Measurements from ENCODE around the gene MYO18B.

MYO18B gene

DNA sequence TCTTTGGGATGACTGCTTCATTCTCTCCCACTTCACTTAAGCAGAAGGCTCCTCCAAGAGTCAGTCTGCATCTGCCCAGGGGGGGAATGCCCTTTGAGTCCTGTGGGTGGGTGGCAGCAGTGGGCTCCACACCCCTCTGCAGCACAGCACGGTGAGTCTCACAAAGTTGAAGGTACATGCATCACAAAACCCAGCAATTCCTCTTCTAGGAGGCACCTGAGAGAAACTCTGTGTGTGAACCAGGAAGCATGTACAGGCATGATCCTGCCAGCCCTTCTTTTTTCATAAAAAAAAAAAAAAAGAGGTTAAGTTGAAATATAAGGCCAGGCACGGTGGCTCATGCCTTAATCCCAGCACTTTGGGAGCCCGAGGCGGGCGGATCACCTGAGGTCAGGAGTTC lies 87.2 kb downstream of the MYO18B start:
- H3K4me1 ChIP-seq, result no peaks in the 10 kb centered on the region
- no peaks in the 10 kb centered on the region for H3K9me3 ChIP-seq
- no peaks in the 10 kb centered on the region for H3K27me3 ChIP-seq
- no peak overlapping the region for H3K4me2 ChIP-seq
- H3K27ac ChIP-seq, result no peak overlapping the region
- H4K20me1 ChIP-seq, result no peaks in the 10 kb centered on the region
- H3K4me3 ChIP-seq, result no peak overlapping the region
- no peak for TF ChIP-seq Cebpa-rat (IDR thresholded peaks at IDR 0.05)
- H3K36me3 ChIP-seq, result no peaks in the 10 kb centered on the region
- no peak overlapping the region for H3K9ac ChIP-seq

DNA sequence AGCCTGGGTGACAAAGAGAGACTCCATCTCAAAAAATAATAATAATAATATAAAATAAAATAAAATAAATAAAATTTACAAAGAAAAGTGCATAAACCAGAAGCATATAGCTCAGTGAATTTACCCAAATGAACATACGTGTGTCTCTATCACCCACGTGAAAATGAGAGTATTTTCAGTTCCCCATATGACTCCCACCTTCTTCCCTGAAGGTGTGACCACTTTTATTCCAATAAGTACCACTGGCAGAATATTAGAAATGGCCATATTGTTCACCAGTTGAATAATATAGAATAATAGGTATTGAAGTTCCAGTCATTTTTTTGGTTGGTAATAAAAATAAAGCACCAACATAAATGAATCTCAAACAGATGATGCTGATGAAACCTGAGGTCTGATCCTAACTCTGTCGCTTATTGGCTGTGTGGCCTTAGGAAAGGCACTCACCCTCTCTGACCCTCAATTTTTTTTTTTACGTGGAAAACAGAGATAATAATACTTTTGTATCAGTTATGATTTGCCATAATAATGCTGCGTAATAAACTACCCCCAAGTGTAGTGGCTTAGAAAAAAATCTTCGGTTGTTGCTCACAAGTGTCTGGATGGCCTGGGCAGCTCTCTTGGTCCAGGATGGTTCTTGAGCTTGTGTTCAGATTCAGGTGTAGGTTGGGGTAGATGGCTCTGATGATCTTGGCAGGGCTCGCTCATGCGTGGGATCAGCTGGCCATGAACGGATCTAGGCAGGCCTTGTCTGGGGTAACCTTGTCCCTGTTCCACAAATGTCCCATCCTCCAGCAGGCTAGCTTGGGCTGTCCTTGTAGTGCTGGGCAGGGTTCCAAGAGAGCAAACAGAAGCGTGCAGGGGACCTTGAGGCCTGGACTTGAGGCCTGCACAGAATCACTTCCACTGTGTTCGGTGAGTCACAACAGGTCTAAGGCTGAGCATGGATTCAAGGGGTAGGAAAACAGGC lies 88.1 kb downstream of the MYO18B start:
- Histone ChIP-seq H3K9me3 (no peaks in the 10 kb centered on the region), H3K36me3 (no peaks in the 10 kb centered on the region), H3K9ac (no peak overlapping the region), H3K4me1 (no peaks in the 10 kb centered on the region), H3K4me3 (no peak overlapping the region), H3K27me3 (no peaks in the 10 kb centered on the region), H3K27ac (no peak overlapping the region), H3K4me2 (no peak overlapping the region), H4K20me1 (no peaks in the 10 kb centered on the region)
- no peak for TF ChIP-seq Cebpa-rat (IDR thresholded peaks at IDR 0.05)

DNA sequence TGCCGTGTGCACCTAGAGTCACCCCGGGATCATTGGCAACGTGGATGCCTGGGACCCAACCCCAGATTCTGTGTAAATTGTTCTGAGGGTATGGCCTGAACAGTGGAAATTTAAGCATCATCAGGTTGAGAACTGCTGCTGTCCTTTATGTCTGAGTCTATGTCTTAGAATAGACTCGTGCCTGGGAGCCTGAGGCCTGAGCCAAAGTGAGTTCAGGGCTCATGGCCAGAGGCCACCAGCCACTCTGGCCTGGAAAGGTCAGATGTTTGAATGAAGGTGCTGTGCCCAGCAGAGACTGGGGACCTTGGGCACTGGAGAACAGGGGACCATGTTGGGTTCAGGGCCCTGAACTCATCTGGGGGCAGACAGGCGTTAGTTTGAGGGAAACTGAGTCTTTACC lies 91.1 kb downstream of the MYO18B start:
- Histone ChIP-seq H3K27me3 (no peaks in the 10 kb centered on the region), H3K4me2 (no peak overlapping the region), H3K4me3 (no peak overlapping the region), H3K9me3 (no peaks in the 10 kb centered on the region), H3K27ac (no peak overlapping the region), H3K36me3 (no peaks in the 10 kb centered on the region), H4K20me1 (no peaks in the 10 kb centered on the region), H3K4me1 (no peaks in the 10 kb centered on the region), H3K9ac (no peak overlapping the region)
- no peak for TF ChIP-seq Cebpa-rat (IDR thresholded peaks at IDR 0.05)

DNA sequence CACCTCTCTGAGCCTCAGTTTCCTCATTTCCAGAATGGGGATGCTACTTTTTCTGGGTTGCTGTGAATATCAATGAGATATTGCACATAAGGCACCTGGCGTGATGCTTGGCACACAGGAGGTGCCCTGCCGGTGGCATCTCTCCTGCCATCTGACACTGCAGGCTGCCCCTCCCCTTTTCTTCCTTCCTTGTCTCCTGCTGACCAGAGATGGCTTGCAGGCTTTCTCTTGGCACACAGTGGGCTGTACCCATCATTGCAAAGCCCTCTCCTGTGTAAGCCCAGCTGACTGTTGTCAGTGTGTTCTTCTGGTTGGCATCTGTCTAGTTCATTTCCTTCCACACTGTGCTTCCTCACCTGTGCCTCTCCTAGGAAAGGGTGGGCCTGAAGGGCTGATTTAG lies 91.7 kb downstream of the MYO18B start:
- Histone ChIP-seq H3K9me3 (no peaks in the 10 kb centered on the region), H3K27me3 (no peaks in the 10 kb centered on the region), H3K27ac (no peak overlapping the region), H3K4me3 (no peak overlapping the region), H3K9ac (no peak overlapping the region), H3K4me1 (no peaks in the 10 kb centered on the region), H3K36me3 (no peaks in the 10 kb centered on the region), H4K20me1 (no peaks in the 10 kb centered on the region), H3K4me2 (no peak overlapping the region)
- no peak for TF ChIP-seq Cebpa-rat (IDR thresholded peaks at IDR 0.05)

DNA sequence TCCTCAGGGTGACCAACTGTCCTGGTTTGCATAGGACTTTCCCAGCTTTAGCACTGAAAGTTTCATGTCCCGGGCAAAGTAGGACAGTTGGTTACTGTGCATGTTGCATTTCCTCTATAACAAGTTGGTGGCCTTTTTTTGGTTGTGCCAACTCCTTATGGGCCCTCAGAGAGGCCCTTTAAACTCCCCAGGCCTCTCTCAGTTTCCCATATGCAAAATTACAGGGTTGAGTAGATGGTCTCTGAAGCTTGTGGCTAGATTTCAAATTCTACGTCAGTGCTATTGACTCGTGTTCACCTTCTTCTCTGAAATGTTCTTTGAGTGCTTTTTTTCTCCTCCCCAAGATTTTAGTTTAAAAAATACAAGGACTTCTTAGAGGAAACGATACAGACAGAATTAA lies 92.5 kb downstream of the MYO18B start:
- H3K9me3 ChIP-seq, result no peaks in the 10 kb centered on the region
- no peak overlapping the region for H3K4me2 ChIP-seq
- no peaks in the 10 kb centered on the region for H3K27me3 ChIP-seq
- no peak overlapping the region for H3K4me3 ChIP-seq
- H3K9ac ChIP-seq, result no peak overlapping the region
- peaks cover under 1% of the 10 kb centered on the region; the same call in 1 of the 2 replicates for H3K4me1 ChIP-seq
- TF ChIP-seq Cebpa-rat (IDR thresholded peaks at IDR 0.05), result no peak
- H4K20me1 ChIP-seq, result no peaks in the 10 kb centered on the region
- no peak overlapping the region for H3K27ac ChIP-seq
- no peaks in the 10 kb centered on the region for H3K36me3 ChIP-seq

DNA sequence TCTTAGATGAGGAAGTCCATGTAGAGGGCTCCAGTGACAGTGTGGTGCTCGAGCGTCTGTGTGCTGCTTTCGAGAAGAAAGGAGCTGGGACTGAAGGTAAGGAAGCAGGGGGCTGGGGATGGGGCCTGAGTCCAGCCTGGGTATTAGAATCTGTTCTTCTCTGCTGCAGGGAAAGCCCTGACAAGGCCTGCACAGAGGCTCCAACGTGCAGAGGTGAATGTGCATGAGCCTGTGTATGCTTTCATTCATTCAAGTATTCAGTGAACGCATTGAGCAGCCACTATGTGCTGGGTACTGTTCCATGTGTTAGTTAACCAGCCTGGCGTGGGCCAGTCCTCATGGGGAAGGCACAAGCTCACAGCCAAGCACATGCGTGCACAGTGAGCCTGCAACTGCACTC lies 93.4 kb downstream of the MYO18B start:
- TF ChIP-seq Cebpa-rat (IDR thresholded peaks at IDR 0.05), result no peak
- Histone ChIP-seq H3K27ac (no peak overlapping the region), H3K9ac (no peak overlapping the region), H3K4me3 (no peak overlapping the region), H3K4me1 (peaks cover 9% of the 10 kb centered on the region), H3K9me3 (no peaks in the 10 kb centered on the region), H3K4me2 (no peak overlapping the region), H3K36me3 (no peaks in the 10 kb centered on the region), H3K27me3 (no peaks in the 10 kb centered on the region), H4K20me1 (no peaks in the 10 kb centered on the region)

DNA sequence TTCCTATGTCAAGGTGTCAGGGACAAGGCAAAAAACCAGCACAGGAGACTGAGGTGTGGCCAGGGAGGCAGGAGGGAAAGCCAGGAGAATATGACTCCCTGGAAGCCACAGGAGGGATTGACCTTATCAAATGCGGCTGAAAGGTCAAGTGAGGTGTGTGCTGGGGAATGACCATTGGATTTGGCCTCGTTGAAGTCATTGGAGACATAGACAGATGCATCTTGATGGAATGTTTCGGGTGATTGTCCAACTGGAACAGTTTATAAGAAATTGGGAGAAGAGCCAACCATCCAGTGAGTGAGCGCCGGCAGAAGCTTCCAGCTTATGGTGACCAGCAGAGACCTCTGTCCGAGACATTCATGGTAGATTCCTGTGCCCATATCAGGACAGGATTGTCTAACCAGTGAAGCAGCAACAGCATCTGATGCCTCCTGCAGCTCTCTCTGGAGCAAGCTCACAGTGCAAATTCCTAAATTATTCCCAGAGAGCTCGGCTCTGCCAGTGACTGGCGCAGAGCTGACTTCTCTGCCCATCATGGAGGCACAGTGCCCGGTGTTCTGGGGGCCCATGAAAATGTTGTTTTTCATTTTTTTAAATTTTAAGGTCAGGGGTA lies 95.4 kb downstream of the MYO18B start:
- Histone ChIP-seq H3K4me2 (no peak overlapping the region), H3K27me3 (no peaks in the 10 kb centered on the region), H3K27ac (no peak overlapping the region), H3K4me1 (peaks cover 13% of the 10 kb centered on the region), H3K4me3 (no peak overlapping the region), H3K36me3 (no peaks in the 10 kb centered on the region), H3K9ac (no peak overlapping the region), H4K20me1 (no peaks in the 10 kb centered on the region), H3K9me3 (no peaks in the 10 kb centered on the region)
- TF ChIP-seq Cebpa-rat (IDR thresholded peaks at IDR 0.05), result no peak

DNA sequence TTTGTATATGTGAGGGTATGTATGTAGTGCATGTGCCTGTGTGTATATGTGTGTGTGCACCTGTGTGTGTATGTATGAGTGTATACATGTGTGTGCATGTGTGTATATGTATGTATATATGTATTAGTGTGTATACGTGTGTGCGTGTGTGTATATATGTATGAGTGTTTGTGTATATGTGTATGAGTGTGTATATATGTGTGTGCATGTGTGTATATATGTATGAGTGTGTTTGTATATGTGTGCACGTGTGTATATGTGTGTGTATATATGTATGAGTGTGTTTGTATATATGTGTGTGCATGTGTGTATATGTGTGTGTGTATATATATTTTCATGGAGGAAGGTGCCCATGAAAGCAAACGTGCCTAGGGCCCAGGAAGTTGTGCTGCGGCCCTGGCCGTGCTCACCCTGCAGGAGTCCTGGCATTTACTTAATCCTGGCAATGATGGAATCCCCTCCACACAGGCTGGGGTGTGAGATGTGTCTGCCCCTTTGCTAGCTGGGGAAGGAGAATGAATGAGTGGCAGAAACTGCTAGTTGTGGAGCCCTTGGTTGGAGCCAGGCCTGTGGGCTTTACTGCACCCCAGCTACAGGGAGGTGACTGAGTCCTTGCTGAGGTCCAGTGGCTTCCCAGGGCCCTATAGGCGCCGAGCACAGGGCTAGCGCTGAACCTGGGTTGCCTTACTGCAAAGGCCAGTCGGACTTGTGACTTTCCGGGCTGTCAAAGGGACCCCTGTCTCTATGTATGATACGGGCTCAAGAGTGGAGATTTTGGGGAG lies 97.2 kb downstream of the MYO18B start:
- H3K27me3 ChIP-seq, result no peaks in the 10 kb centered on the region
- H3K36me3 ChIP-seq, result no peaks in the 10 kb centered on the region
- no peak overlapping the region for H3K9ac ChIP-seq
- no peak for TF ChIP-seq Cebpa-rat (IDR thresholded peaks at IDR 0.05)
- no peaks in the 10 kb centered on the region for H3K9me3 ChIP-seq
- peaks cover 13% of the 10 kb centered on the region for H3K4me1 ChIP-seq
- no peaks in the 10 kb centered on the region for H4K20me1 ChIP-seq
- H3K27ac ChIP-seq, result no peak overlapping the region
- no peak overlapping the region for H3K4me3 ChIP-seq
- no peak overlapping the region for H3K4me2 ChIP-seq

DNA sequence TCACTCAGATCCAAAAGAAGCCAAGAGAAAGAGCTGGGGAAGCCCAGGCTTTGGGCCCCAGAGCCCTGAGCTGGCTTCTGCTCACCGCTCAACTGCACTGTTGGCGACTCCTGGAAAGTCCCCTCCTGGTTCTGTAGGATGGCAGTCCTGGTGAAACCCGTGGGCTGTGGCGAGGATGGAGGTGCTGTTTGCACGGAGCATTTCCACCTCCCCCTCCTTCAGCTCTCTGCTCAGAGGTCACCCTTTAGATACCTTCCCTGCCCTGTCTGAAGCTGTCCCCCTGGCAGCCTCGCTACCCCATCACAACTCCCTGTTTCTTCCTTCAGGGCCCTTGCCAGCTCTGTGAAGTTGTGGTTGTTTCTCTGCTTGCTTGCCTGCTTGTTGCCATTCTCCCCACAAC lies 97.8 kb downstream of the MYO18B start:
- no peak overlapping the region for H3K9ac ChIP-seq
- no peaks in the 10 kb centered on the region for H3K9me3 ChIP-seq
- H3K27ac ChIP-seq, result no peak overlapping the region
- no peaks in the 10 kb centered on the region for H4K20me1 ChIP-seq
- H3K36me3 ChIP-seq, result no peaks in the 10 kb centered on the region
- TF ChIP-seq Cebpa-rat (IDR thresholded peaks at IDR 0.05), result no peak
- H3K4me1 ChIP-seq, result peaks cover 13% of the 10 kb centered on the region
- peak overlapping the region; percentile 26; the same call in 1 of the 2 replicates for H3K4me2 ChIP-seq
- H3K27me3 ChIP-seq, result no peaks in the 10 kb centered on the region
- H3K4me3 ChIP-seq, result no peak overlapping the region

DNA sequence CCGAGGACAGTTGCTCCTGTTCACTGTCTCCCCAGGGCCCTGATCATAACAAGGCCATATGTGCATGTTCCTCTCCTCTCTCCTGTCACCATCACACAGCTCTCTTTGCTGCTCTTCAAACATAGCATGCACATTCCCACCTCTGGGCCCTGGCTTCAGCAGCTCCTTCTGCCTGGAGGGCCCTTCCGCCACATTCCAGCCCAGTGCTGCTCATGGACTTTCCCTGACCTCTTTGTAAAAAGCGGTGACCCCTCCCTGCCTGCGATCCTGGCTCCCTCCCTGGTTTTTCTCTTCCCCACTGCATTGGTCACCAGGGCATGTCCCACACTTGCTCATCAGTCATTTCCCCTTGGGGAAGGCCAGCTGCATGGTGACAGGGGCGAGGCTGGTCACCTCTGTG lies 98.2 kb downstream of the MYO18B start:
- H3K4me1 ChIP-seq, result peaks cover 13% of the 10 kb centered on the region
- H3K4me2 ChIP-seq, result peak overlapping the region; percentile 26; the same call in 1 of the 2 replicates
- H3K9me3 ChIP-seq, result no peaks in the 10 kb centered on the region
- H3K36me3 ChIP-seq, result no peaks in the 10 kb centered on the region
- TF ChIP-seq Cebpa-rat (IDR thresholded peaks at IDR 0.05), result no peak
- H3K9ac ChIP-seq, result no peak overlapping the region
- no peaks in the 10 kb centered on the region for H4K20me1 ChIP-seq
- H3K27me3 ChIP-seq, result no peaks in the 10 kb centered on the region
- H3K27ac ChIP-seq, result no peak overlapping the region
- H3K4me3 ChIP-seq, result no peak overlapping the region
